ENCODE data around the gene PCNT. TPM values are rescaled to one million over a fixed set of nuclear protein-coding genes. Genes with fewer than 3 reads are reported as not detected.
A peak's percentile ranks its signal among the peaks of the same experiment; 100 is the strongest.
"Not testable (repeated sequence)": the region's sequence is repeated elsewhere in the genome, so short reads cannot be mapped to it uniquely, and the experiment has no call there.

PCNT gene
- total RNA-seq, 3 donors from 2014 or later: 20.4 to 36.9 (median 26.1) TPM

- ATAC-seq: no peak
- H3K36me3 ChIP-seq (ENCODE audit: low read depth): peaks cover 3% of the 10 kb centered on the region
- intact Hi-C loops (cut with DNase I, micrococcal nuclease): no loop called here
Observed at GRCh38 chr21:46439906-46440305, 116.0 kb downstream of the PCNT start.

GRCh38 chr21:46441331-46441730, 117.4 kb downstream of the PCNT start:
- Histone ChIP-seq H3K4me1 (ENCODE audit: low read depth) (no peaks in the 10 kb centered on the region), H3K4me3 (no peak overlapping the region), H3K9me3 (no peaks in the 10 kb centered on the region), H3K36me3 (ENCODE audit: low read depth) (peaks cover 3% of the 10 kb centered on the region)
- ATAC-seq (no peak), DNase-seq (peak in 1 of 3 donors; percentile 23)
- intact Hi-C loops (cut with DNase I, micrococcal nuclease): no loop called here
- no peak for TF ChIP-seq CTCF (IDR thresholded peaks at IDR 0.05)

More at GRCh38 chr21:46439906-46440305, 116.0 kb downstream of the PCNT start:
- TF ChIP-seq CTCF (IDR thresholded peaks at IDR 0.05): no peak
- DNase-seq: peak in 1 of 3 donors; percentile 5
- no peak overlapping the region for H3K4me3 ChIP-seq
- no peaks in the 10 kb centered on the region for H3K4me1 ChIP-seq (ENCODE audit: low read depth)
- no peaks in the 10 kb centered on the region for H3K9me3 ChIP-seq

GRCh38 chr21:46441961-46442498, 118.1 kb downstream of the PCNT start:
- DNase-seq (peak in 1 of 3 donors; percentile 28), ATAC-seq (no peak)
- Histone ChIP-seq H3K4me3 (no peak overlapping the region), H3K9me3 (no peaks in the 10 kb centered on the region), H3K36me3 (ENCODE audit: low read depth) (peaks cover 3% of the 10 kb centered on the region), H3K4me1 (ENCODE audit: low read depth) (peaks cover under 1% of the 10 kb centered on the region)
- intact Hi-C loops (cut with DNase I, micrococcal nuclease): no loop called here
- TF ChIP-seq CTCF (IDR thresholded peaks at IDR 0.05): no peak

- ATAC-seq: no peak
- Histone ChIP-seq H3K4me3 (no peak overlapping the region), H3K9me3 (no peaks in the 10 kb centered on the region), H3K4me1 (ENCODE audit: low read depth) (peaks cover 8% of the 10 kb centered on the region), H3K36me3 (ENCODE audit: low read depth) (peaks cover 3% of the 10 kb centered on the region)
- intact Hi-C loops (cut with DNase I, micrococcal nuclease): no loop called here
- no peak for TF ChIP-seq CTCF (IDR thresholded peaks at IDR 0.05)
- peak in 1 of 3 donors; percentile 32 for DNase-seq
Observed at GRCh38 chr21:46442938-46443337, 119.0 kb downstream of the PCNT start.

- ATAC-seq (no peak), DNase-seq (no peak)
- Histone ChIP-seq H3K36me3 (ENCODE audit: low read depth) (peaks cover 3% of the 10 kb centered on the region), H3K9me3 (peaks cover 4% of the 10 kb centered on the region), H3K4me3 (no peak overlapping the region), H3K4me1 (ENCODE audit: low read depth) (peaks cover 8% of the 10 kb centered on the region)
- intact Hi-C loops (cut with DNase I, micrococcal nuclease): no loop called here
- TF ChIP-seq CTCF (IDR thresholded peaks at IDR 0.05): no peak
Observed at GRCh38 chr21:46443910-46444309, 120.0 kb downstream of the PCNT start.

- ATAC-seq (peak; percentile 86), DNase-seq (peak in 1 of 3 donors; percentile 37)
- intact Hi-C loops (cut with DNase I, micrococcal nuclease): no loop called here
- TF ChIP-seq CTCF (IDR thresholded peaks at IDR 0.05): no peak
- Histone ChIP-seq H3K36me3 (ENCODE audit: low read depth) (no peaks in the 10 kb centered on the region), H3K9me3 (peaks cover 9% of the 10 kb centered on the region), H3K4me3 (no peak overlapping the region), H3K4me1 (ENCODE audit: low read depth) (peaks cover 18% of the 10 kb centered on the region)
Observed at GRCh38 chr21:46448108-46448507, 124.2 kb downstream of the PCNT start.

- DNase-seq; intact Hi-C loops (cut with DNase I, micrococcal nuclease); H3K36me3 ChIP-seq (ENCODE audit: low read depth); ATAC-seq; H3K9me3 ChIP-seq; H3K4me3 ChIP-seq: not testable (repeated sequence)
- peaks cover 21% of the 10 kb centered on the region for H3K4me1 ChIP-seq (ENCODE audit: low read depth)
Observed at GRCh38 chr21:46448855-46449254, 124.9 kb downstream of the PCNT start.
